GM23248 (cell line): ENCODE results near the gene ABHD2.

Experiments
- EZH2 ChIP-seq: fragments of 200-600 bp; sonication (generic); IDR thresholded peaks from 2 replicates; pipeline ENCODE4 v1.6.1; 2018; ENCODE audit warnings: antibody characterized with exemption, mild to moderate bottlenecking; ENCODE audit not compliant: insufficient read depth, poor library complexity, severe bottlenecking
- EZH2phosphoT487 ChIP-seq: fragments of 200-600 bp; sonication (generic); IDR thresholded peaks from 2 replicates; pipeline ENCODE4 v1.6.1; 2018; ENCODE audit warnings: antibody characterized with exemption, moderate library complexity, mild to moderate bottlenecking, low read depth; ENCODE audit not compliant: insufficient read depth

- no peak for TF ChIP-seq EZH2phosphoT487
- no peak for TF ChIP-seq EZH2
Measured at GRCh38 chr15:89111961-89112340, 23.7 kb downstream of the ABHD2 start.
